Measurements from ENCODE around the gene MAP2K7.
A peak's percentile ranks its signal among the peaks of the same experiment; 100 is the strongest.
"Not testable (repeated sequence)": the region's sequence is repeated elsewhere in the genome, so short reads cannot be mapped to it uniquely, and the experiment has no call there.

MAP2K7 gene

DNA sequence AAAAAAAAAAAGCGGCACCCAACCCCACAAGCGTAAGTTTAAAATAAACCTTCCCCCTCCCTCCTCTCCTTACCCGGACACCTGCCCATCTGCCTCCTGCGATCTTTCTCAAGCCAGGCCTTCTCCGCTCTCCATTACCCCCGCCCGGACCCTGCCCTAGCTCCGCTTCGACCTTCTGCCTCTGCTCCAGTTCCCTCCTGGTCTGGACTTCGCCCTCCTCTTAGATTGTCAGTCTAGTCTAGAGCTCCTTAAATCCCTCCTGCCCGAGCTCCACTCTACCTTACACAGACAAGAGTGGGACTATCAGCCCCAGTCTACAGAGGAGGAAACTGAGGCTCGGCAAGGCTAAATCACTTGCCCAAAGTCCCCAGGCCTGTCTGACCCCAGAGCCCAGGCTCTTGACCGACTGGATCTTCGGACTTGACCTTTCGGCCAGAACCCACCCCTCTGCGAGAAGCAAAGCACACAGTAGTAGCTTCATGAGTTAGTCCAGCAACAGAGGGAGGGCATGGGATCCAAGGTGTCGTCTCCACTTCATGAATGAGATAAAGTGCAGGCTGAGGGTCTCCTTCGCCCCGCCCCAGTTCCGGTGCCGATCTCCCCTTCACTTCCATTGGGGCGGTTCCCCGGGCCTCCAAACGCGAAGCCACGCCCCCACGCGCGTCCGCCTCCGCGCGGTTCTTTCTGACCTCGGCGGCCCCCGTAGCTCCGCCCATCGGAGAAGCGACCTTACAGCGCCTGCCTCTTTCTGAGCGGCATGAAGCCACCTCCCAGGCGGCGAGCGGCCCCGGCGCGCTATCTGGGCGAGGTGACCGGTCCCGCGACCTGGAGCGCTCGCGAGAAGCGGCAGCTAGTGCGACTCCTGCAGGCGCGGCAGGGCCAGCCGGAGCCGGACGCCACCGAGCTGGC lies 16.2 kb downstream of the MAP2K7 start, which contains the start of gene SNAPC2:
Gene SNAPC2 (plus strand): TSS at position 729 of the 909 bp plus-strand sequence. CDS start 29 bp downstream, at position 758.
- peak; percentile 92 to 93 for DNase-seq (ENCODE audit: low read depth in 2 of 2)

DNA sequence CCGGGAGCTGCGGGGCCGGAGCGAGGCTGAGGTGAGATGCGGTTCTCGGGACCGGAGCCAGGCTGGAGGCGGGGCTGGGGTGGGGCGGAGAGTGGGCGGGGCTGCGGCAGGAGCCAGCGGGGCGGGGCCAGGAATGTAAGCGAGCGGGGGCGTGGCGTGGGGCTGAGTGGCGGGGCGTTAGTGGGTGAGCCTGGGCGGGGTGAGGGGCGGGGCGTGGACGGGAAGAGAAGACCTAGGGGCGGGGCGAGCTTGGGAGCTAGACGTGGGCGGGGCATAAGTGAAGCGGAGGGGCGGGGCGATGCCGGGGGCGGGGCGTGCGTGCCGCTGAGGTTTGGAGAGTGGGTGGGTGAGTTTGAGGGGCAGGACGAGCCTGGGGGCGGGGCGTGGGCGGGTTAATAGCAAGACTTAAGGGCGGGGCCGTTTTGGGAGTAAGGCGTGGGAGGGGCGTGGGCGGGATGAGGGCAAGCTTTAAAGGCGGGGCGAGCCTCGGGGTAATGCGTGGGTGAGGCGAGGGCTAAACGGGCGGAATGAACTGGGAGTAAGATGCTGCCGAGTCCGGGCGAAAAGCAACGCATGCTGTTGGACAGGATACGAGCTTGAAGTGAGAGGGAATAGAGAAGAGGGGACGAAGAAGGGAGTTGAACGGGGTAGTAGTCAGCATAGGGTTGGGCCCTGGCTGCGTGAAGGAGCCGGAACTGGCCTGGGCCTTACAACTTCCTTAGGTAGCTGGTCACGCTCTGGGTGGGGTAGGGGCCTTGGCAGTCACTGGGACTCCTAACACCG lies 17.0 kb downstream of the MAP2K7 start:
- peak; percentile 100 for DNase-seq (ENCODE audit: low read depth in 2 of 2)

DNA sequence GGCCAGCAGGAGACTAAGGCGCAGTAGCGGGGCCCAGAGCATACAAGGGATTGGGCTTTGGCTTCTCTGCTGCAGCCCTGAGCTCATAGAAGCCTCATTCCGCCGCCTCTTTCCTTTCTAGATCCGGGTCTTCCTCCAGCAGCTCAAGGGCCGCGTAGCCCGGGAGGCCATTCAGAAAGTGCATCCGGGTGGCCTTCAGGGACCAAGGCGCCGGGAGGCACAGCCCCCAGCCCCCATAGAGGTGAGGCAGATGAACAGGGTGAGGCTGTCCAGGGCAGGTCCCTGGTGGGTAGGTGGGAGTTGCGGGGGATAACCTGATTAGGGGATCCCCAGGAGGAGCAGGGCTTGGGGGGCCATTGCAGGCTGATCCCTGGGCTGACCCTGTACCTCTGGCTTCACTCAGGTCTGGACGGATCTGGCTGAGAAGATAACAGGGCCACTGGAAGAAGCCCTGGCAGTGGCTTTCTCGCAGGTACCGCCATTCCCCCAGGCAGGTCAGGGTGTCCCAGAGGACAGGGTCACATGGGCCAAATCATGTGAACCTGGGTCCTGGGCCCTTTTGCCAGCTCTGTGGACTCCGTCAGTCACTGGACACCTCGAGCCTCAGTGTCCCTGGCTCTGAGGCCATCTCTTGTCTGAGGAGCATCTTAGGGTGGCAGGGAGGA lies 17.8 kb downstream of the MAP2K7 start:
- no peak for DNase-seq (ENCODE audit: low read depth in 2 of 2)

DNA sequence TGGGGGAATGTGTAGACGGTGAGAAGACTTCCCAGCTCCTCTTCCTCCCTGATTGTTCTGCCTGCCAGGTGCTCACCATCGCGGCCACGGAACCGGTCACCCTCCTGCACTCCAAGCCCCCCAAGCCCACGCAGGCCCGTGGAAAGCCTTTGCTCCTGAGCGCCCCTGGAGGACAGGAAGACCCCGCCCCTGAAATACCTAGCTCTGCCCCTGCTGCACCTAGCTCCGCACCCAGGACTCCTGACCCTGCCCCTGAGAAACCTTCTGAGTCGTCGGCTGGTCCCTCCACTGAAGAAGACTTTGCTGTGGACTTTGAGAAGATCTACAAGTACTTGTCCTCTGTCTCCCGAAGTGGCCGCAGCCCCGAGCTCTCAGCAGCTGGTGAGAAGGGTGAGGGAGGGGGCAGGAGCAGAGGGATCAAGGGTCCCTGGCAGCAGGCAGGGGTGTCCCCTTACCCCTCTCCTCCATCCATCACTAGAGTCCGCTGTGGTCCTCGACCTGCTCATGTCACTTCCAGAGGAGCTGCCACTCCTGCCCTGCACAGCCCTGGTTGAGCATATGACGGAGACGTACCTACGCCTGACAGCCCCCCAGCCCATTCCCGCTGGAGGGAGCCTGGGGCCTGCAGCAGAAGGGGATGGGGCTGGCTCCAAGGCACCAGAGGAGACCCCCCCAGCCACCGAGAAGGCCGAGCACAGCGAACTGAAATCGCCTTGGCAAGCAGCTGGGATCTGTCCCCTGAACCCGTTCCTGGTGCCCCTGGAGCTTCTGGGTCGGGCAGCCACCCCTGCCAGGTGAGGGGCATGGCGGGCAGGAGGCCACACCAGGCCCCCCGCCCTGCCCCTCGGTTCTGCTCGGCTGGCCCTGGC lies 18.5 kb downstream of the MAP2K7 start:
- DNase-seq (ENCODE audit: low read depth in 2 of 2) = no peak

DNA sequence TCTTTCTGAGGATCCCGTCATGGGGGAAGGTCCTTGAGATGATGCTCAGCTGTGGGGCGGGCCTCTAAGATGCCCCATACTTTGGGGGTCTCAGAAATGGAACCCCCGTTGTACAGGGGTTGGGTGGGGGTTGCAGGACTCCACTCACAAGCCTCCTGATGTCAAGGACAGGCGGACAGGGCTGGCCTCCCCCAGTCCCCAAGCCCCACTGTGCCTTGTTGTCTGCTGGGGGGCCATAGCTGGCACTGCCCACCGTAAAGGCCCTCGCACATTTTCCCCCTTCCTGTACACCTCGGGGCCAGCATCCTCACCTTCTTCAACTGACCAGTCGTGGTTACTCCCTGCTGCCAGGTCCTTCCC lies 19.1 kb downstream of the MAP2K7 start:
- no peak for DNase-seq (ENCODE audit: low read depth in 2 of 2)

DNA sequence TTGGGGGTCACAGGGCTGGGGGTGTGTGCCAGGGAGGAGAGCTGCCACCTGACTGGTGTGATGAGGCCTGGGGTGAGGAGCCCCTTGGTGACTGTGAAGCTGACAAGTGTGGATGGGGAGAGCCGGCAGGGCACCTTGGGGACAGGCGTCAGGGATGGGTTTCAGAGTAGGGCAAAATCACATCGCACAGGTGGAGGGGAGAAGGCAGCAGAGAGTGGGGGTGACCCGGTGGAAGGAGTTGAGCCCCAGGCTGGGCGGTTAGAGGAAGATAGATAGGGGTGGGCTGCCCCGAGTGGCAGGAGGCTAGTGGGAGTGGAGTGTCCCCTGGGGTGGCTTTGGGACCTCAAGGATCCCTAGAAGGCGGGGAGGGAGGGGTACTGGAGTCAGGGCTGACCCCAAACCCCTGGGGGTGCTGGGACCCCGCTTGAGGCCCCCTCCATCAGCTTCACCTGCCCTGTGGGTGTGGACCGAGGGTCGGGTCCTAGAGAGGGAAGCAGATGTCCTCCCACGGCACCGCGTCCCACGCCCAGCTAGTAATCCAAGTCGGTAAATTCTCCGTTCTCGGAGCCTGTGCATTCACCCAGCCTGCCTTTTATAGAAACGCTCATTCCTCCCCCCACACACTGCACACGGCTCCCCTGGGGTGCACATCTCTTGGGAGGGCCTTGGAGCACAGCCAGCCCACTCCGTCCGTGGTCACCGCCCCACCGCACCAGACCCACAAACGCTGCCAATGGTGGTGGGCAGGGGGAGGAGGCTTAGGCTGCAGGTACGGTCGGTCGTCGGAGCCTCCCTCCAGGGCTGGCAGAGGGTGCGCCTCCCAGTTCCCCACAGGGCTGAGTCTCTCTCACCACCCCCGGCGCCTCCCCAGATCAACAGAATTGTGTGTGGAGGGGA lies 19.9 kb downstream of the MAP2K7 start:
- no peak for DNase-seq (ENCODE audit: low read depth in 2 of 2)

DNA sequence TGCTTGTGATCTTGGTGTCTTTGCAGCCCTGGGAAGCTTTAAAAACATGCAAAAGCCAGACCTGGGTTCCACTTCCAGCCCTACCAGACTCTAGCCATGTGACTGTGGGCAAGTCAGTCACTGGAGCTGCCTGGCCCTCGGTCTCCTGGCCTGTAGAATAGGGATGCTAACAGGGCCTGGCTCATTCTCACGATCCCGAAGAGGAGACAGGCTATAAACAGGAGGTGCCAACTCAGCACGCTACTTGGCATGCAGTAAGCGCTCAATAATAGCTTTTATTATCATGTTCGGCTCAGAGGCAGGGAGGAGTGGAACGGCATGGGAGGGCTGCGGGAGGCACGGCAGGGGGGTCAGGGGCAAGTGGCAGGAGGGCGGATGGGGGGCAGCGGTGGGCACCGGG lies 20.6 kb downstream of the MAP2K7 start:
- no peak for DNase-seq (ENCODE audit: low read depth in 2 of 2)

DNA sequence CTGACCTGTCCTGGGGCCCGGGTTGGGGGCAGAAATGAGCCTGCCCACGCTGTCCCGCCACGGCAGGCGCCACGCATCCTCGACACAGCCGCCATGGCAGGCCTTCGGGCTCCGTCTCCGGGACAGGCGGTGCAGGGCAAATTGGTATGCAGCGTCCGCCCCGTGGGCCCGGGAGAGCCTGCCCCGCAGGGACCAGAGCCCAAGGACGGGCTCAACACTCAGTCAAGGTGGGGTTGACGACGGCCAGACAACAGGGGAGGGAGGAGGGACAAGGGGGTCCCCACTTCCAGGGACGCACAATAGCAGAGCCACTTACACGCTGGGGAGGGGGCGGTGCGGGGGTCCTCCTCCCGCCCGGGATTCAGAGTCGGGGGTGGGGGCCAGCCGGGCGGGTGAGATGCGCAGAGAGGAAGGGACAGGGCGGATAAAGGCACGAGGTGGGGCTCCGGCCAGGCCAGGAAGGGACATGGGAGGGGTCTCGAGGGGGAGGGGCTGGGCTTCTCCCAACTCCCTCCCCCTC lies 21.0 kb downstream of the MAP2K7 start:
- no peak for DNase-seq (ENCODE audit: low read depth in 2 of 2)

DNA sequence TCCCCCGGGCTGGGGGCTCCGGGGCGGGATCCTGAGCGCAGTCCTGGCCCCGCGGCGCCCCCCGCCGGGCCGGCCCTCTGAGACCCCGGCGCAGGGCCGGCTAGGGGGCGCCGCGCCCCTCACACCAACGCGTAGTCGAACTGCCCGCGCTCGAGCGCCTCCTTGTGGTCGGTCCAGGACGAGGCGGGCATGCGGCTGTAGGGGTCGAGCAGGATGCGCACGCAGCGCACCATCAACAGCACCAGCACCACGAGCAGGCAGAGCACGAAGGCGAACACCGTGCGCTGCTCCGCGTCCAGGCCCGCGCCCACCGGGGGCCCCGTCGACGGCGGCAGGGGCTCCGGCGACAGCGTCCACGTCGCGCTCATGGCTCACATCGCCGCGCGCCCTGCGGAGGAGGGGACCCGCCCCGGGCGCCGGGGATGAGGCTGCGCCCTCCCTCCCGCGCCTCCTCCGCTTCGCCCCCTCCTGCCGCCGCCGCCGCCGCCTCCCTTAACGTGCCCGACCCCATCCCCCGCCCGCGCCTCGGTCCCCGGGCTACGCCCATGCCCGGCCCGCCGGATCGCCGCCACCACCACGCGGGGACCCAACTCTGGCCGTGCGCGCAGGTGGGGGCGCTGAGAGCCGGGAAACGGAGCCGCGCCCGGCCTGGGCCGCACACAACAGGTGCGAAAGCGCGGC lies 21.6 kb downstream of the MAP2K7 start:
- peak; percentile 70 to 72 for DNase-seq (ENCODE audit: low read depth in 2 of 2)

DNA sequence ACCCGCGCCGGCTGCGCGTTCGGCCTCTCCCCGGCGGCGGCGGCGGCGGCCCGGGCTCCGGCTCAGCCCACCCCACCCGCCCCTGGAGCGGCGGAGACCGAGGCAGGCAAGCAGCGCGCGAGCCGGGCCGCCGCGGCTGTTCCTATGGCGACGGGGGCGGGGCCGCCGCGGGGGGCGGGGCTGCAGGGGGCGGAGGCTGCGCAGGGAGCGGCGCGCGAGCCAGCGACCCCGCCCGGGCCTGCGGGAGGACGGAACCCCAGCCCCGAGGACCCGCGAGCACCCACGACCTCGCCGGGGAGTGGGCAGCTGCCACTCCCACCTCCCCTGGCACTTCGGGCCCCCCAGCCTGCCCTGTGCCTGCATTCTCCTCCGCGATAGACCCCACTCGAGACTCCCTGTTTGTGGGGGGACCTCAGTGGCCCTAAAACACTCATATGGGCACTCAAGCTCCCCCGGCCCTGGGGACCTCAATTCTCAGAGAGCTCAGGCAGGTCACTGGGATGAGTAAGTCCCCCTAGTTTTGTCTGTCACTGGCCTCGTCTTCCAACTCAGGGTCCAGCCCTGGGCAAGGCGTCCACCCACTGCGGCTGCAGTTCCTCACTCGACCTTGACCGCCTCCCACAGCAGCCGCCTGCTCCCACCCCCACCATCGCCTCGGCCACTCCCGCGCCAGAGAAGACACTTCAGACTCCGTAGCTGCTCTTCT lies 22.5 kb downstream of the MAP2K7 start, which contains the start of gene CTXN1:
Gene CTXN1 (minus strand): TSS at position 115 of the 706 bp plus-strand sequence. CDS start 597 bp downstream, outside the sequence.
- peak; percentile 78 to 82 for DNase-seq (ENCODE audit: low read depth in 2 of 2)

DNA sequence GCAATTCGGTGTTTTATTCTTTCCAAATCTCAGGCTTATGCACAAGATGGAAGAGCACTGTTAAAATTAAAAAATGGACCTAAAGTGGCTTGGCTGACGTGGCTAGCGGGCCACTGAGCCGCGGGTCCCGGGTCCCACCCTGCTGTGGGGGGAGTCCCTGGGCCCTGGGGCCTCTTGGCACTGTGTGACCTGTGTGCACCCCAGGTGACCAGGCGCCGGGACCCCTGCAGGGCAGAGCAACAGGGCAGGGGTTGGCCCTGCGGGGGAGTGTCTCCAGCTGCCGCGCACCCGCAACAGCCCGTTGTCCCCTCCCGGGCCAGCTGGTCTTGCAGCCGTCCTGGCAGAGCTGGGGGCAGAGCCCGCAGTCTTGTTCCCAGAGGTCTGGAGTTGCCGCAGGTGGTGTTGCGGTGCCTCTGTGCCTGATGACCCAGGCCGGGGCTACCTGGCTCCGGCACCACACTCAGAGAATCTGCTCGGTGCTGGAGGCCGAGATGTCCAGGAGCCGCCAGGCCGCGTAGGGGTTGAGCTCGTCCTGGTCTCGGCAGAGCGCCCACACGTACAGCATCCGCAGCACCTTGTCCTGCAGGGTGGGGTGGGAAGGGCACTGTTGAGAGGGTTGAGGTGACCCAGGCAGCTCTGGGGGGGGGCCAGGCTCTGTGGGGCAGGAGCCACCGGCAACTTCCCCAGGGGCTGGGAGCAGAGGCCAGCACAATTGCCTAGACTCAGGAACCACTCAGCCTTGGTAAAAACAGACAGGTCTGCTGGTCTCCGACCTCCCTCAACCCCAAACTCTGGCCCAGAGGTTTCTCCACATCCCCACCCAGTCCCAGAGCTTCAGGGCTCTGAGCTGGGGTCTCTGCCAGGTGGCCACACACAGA lies 23.3 kb downstream of the MAP2K7 start:
- DNase-seq (ENCODE audit: low read depth in 2 of 2) = no peak

DNA sequence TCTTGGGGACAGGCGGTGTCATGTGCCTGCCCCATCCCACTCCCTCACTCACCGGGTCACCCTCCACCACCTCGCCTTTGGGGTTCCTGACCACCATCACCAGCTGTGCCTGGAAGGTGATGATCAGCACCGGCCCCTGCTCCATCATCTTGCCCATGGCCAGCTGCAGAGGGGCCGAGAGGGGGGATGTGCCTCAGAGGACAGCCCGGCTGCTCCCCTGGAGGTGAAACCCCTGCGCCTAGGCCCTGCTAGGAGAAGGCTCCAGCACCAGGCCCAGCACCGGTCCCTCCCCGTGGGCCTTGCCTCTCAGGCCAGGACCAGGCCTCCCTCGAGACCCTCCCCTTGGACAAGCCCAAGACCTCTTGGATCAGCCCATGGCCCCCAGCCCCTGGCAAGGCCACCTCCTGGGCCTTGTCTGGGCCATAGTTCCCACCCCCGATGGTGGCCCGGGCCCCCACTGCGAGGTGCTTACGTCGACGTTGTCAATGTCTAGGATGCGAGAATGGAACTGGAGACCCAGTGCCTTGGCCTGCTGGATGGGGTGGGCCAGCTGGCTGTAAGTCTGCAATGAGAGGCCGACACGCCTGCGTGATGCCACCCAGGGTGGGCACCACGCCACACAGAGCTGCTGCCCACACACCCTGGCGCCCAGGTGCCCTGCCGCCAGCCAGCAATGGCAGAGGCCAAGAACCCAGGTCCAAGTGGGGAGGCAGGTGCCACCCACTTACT lies 24.1 kb downstream of the MAP2K7 start:
- no peak for DNase-seq (ENCODE audit: low read depth in 2 of 2)

DNA sequence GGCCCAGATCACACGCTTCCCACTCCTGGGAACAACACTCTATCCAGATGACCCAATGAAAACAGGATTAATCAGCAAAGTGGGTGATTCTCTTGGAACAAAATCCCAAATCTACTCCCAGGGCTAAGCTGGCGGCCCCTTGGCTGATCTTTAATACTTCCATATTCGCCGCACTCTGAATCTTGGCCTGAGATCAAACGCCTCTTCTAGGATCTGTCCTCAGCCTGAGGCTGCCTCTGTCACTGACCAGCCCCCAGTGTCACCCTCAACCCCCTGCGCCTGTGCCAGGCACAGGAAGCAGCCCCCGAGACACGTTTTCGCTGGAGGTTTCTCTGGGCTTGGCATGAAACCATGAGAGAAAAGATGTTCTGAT lies 24.6 kb downstream of the MAP2K7 start:
- no peak for DNase-seq (ENCODE audit: low read depth in 2 of 2)

DNA sequence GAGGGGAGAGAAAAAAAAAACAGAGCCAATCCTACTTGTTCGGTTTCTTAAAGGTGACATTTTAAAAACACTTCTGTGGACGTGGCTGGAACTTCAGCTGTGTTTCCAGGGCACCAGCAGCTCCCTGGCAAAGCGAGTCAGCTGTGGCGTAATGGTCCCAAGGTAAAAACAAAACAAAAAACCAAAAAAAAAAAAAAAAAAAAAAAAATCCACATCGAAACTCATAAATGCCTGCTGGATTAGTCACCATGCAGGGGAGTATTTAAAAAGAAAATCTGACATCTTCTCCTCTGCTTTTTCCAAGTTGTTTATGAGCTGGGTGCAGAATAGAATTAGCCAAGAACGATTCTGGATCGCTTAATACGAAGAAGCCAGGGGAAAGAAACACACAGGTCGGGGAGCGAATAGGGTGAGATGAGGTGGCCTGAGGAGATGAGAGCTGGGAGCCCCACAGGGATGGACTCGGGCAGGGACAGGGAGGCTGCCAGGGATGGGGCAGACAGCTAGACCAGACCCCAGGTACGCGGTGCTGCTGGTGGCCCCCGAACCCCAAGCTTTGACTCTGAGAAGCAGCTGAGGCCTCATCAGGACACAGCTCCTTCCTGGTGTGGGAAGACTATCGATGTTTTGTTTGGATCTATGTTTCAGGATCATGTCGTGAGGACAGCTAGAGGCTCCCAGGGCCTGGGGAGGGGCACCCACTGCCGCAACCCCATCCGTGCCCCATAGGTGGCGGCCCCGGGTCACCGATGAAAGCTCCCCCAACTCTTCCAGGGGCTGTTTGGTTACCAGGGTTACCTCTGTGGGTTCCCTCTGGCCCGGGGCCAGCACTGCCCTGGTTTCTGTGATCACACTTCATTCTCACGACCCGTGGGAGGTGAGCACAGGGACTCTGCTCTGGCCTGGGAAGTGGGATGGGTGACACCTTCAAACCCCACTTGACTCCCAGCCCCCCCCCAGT lies 25.3 kb downstream of the MAP2K7 start:
- DNase-seq (ENCODE audit: low read depth in 2 of 2) = no peak

DNA sequence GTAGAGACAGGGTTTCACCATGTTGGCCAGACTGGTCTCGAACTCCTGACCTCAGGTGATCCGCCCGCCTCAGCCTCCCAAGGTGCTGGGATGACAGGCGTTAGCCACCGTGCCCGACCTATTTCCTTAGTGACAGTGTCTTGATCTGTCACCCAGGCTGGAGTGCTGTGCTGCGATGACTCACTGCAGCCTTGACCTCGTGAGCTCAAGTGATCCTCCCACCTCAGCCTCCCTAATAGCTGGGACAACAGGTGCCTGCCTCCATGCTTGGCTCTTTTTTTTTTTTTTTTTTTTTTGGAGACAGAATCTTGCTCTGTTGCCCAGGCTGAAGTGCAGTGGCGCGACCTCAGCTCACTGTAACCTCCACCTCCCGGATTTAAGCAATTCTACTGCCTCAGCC lies 26.4 kb downstream of the MAP2K7 start:
- DNase-seq (ENCODE audit: low read depth in 2 of 2) = not testable (repeated sequence)

DNA sequence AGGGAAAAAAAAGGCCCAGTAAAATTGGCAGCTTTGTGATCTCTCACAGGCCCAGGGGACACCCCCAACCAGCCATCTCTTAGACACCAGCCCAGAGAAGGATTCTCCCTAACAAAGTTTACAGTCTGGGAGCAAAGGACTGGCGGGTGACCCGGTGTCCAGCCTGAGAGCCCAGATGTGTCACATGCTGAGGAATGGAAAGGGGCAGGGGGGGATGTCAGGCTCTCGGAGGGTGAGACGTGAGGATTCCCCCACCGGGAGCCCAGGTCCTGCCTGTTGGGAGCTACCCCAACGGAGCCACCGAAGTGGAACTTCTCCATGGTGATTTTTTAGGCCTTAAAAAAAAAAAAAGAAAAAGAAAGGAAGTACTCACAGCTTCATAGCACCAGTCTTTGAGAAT lies 27.1 kb downstream of the MAP2K7 start:
- no peak for DNase-seq (ENCODE audit: low read depth in 2 of 2)
